Measurements from ENCODE around the gene CRELD2.

The CRELD2 gene

DNA sequence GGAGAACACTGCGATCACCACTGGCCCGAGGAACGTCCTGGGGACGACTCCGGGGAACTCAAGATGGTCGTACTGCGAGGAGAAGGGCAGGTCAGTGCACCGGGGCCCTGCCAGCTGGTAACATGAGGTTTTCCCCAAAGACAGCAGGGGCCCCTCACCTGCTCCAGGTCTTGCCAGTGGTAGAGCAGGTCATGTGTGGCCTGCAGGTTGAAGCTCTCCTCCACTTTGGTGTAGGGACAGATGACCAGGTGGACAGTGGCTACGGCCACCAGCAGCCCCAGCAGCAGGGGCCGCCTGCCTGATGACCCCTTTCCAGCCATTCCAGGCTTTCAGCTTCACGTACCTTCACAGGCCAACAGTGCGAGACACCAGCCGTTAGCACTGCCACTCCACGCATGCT is 5.0 kb upstream of the CRELD2 start:
- DNase-seq = no peak

- no peak for DNase-seq
These were observed 4.2 kb upstream of the CRELD2 start for GRCh38 chr22:49914256-49914655.

- DNase-seq = no peak
These were observed 2.8 kb upstream of the CRELD2 start for GRCh38 chr22:49915610-49916009.

DNA sequence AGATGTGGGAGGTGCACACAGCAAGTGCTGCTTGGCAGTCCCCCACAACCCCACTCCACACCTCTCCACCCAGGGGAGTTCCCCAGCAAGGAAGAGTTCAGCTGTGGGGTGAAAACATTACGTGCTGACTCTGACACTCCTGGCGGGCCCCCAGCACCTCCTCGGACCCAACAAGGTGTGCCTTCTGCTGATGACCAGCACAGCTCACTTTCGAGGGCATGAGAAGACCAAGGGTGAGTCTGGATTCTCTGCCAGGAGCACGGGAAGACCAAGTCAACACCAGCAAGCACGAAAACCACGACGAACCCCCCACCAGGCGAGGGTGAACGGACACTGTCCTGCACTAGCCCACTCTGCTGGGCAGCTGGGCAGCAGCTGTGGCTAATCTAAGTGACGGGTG is 1.6 kb upstream of the CRELD2 start:
- DNase-seq = no peak

- DNase-seq = no peak
These were observed 762 bp downstream of the CRELD2 start for GRCh38 chr22:49918911-49919881.

- DNase-seq = no peak
These were observed 2.4 kb downstream of the CRELD2 start for GRCh38 chr22:49920859-49921258.

GRCh38 chr22:49921508-49922278 is 3.3 kb downstream of the CRELD2 start:
- no peak for DNase-seq

GRCh38 chr22:49922484-49922883 is 4.0 kb downstream of the CRELD2 start:
- no peak for DNase-seq

GRCh38 chr22:49922926-49923325 is 4.5 kb downstream of the CRELD2 start:
- no peak for DNase-seq

DNA sequence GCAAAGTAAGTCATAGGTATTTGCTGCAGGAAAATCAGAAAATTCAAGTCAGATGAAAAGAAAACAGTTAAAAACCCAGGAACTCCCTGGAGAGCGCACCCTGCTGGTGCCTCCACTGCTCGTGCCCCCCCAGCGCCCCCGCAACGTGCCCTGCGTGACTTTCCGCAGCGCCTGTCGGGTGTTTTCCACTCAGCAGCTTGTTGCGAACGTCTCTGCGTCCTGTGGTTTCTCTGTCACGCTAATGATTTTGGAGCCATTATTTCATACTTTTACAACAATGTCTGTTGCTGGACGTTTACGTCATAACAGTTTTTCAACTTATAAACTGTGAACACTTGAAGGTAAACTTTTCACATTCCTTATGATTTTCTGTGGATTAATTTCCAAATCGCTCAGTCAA is 5.0 kb downstream of the CRELD2 start:
- DNase-seq = no peak

DNA sequence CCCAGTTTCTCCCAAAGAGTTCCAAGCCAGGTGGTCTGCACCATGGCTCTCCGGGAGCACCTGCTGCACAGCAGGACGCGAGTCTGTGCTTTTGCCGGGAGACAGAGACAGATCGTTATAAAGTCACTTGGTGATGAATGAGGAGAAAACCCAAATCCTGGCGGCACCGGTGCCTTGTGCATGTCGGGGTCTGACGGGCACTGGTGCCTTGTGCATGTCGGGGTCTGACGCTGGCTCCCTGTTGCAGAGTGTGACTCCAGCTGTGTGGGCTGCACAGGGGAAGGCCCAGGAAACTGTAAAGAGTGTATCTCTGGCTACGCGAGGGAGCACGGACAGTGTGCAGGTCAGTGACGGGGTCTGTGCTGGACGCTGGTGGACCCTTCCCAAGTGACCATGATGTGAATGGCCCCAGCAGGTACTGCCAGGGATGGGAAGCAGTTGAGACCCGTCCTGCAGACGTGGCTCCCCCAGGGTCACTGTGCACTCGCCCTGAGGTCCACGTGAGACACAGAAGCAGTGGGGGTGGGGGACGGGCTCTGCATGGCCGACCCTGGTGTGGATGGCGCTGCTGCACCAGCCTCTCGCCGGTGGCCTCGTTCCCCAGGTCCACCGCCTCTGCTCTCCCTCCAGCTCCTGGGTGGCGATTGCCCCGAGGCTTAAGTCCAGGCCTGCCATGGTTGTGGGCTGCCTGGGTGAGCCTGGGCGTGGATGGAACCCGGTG is 5.8 kb downstream of the CRELD2 start:
- no peak for DNase-seq

GRCh38 chr22:49925525-49926128 is 7.2 kb downstream of the CRELD2 start:
- peak; percentile 73 for DNase-seq

DNA sequence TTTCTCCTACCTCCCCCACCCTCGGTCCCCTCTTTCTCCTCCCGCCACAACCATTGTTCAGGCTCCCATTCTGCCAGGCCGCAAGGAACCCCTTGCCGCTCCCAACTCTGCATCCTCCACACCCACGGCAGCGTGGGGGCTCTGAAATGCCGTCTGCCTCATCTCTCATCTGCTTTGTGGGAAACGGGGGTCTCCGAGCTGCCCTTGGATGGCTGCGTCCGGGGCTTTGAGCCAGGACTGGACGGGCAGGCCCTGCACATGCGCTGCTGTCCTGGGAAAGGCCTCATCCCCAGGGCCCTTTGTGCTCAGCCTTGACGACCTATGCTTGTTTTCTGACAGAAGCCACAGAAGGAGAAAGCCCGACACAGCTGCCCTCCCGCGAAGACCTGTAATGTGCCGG is 8.5 kb downstream of the CRELD2 start:
- DNase-seq = no peak

DNA sequence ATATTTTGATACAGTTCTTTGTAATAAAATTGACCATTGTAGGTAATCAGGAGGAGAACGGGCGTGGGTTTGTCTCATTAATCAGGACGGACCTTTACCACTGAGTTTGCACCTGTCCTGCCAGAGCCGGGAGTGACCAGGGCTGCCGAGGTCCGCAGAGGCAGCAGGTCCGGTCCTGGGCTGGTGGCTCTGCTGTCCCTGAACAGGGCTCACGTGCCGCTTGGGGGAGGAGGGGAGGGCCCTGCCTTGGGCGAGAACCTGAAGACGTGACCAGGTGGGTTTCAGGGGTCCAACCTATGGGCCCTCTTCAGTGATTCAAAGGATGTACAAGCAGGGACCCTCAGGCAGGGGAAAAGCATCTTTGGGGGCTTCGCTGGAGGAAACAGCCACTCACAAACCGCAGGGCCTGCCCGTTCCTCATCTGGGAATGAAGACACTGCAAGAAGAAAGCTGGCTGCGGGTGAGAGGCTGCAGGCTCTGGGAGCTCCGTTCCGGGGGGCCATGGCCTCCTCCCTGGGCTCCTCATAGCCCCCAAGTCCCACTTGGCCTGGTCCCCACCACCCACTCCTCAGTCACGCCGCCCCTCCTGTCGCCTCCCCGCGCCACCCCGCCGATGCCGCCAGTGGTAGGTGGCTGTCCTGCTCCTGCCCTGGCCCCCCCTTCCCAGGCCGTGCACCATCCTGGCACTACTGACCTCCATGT is 9.2 kb downstream of the CRELD2 start:
- no peak for DNase-seq

DNA sequence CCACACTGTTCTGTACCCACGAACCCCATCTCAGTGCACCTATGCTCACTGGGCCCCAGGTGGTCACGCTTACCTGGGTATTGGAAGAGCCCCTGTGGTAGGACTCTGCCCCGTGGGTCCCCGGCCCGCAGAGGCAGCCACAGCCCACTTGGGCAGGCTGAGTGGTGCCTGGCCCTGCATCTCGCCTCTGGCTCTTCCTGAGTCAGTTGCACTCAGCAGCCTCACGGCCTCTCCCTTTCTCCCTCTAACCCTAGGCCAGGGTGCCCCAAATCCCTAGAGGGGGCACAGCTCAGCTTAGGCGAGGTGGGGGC is 9.7 kb downstream of the CRELD2 start:
- DNase-seq = no peak

- DNase-seq = no peak
These were observed 10.2 kb downstream of the CRELD2 start for GRCh38 chr22:49928555-49929210.

DNA sequence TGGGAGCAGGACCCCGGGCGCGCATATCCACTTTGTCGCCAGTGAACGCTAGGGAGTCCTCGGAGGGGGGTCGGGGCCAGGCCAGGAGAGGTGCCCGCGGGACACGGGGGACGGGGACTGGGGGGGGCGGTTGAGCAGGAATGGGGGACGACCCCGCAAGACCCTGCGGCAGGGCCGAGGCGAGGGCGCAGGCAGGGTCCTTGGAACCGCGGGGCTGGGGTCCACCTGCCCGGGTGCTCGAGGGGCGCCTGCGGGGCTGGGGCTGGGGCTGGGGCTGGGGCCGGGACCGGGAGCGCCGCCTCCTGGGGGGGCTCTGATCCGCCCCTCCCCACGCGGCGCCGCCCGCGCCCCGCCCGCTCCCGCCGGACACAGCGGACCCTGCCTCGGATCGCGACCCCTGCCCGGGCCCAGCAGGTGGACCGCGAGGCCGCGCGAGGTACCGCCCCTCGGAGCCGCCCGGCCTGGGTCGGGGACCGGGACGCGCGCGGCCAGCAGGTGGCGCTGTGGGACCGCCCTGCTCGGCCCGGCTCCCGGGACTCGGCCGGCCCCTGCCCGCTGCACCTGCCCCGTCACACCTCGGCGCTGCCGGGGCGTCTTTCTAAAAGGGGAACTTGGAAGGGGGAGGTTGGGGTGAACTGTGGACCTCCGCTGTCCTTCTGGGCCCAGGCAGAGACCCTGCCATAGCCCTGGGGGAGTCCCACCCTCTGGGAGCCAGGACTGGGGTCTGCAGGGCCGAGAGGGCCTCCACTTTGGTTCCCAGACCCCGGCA is 11.0 kb downstream of the CRELD2 start:
- DNase-seq = peak; percentile 75

DNA sequence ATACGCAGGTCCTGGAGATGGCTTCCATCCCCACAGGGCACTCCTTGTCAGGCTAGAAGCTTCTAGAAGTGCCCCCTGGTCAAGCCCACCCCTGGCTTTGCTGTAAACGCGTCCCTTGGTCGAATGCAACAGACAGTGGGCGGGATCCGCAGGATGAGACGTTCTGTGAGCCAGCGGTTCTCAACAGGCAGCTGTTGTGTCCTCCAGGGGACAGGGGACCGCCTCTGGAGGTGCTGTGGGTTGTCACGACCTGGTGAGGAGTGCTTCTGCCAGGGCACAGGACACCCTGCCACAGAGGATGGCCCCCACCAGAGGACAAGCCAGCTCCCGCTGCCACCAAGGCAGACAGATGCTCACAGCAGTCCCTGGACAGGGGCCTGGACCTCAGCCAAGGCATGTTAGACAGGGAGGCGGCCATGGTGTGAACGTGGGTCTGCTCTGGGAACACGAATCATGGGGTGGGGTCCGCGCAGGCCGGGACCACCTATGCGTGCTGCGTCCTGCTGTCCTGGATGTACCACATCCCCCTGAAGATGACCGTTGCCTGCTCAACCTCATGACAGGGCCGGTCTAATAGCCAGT is 11.7 kb downstream of the CRELD2 start:
- DNase-seq = no peak

DNA sequence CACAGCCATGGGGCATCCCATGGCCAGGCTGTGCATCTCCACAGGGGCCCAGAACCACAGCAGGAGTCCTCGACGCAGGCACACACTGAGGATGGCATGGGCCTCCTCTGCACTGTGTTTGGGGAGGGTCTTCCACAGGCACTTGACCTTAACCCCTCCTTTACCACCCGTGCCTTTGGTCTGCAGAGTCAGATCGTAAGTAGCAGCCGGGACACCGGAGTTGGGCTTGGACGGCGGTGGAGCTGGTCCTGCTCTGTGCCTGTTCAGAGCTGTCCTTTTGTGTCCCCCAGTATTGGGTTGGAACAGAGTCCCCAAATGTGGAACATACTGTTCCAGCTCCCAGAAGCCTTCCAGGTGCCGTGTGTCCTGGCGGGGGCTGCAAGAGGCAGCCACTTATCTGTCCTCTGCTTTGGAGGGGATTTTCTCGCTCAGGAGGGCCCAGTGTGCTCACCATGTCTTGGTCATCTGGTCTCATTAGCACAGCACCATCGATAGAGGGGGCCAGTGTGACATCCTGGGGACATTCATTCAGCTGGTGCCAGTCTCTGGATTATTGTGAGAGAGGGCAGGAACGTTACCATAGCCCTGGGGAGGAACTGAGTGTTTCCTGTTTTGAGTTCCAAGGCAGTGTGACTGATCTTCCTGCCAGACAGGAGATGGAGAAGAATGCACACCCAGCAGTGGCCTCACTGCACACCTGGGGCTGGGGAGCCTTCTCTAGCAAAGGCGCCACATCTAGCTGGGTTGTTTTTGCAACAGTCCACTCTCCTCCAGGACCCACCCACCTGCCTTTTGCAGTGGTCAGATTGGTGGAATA is 12.4 kb downstream of the CRELD2 start:
- DNase-seq = no peak
